Uterus (tissue), 4 donors: Measurements from ENCODE around the gene MTPN. TPM values are rescaled to one million over a fixed set of nuclear protein-coding genes. Genes with fewer than 3 reads are reported as not detected.

Experiments
- DNase-seq, 2 donors: peaks; one replicate each; pipeline ENCODE4 v3.0.0-alpha.2; 2019 to 2020
- H3K27ac ChIP-seq, 2 donors: fragments of 200-600 bp; sonication (generic); 1 replicate in 1 of 2; 2 replicates in 1 of 2; pipeline ENCODE4 v1.5.1; 2016 to 2018
- H3K27me3 ChIP-seq, 2 donors: fragments of 200-600 bp; sonication (generic); one replicate each; pipeline ENCODE4 v1.5.1; 2018 to 2019; ENCODE audit warnings: control low read depth in 1 of 2
- H3K36me3 ChIP-seq, 2 donors: fragments of 200-600 bp; sonication (generic); one replicate each; pipeline ENCODE4 v1.5.1; 2019; ENCODE audit warnings: control low read depth in 1 of 2
- H3K4me1 ChIP-seq, 2 donors: fragments of 200-600 bp; sonication (generic); one replicate each; pipeline ENCODE4 v1.5.1; 2018 to 2019; ENCODE audit warnings: control low read depth in 1 of 2
- H3K4me3 ChIP-seq, 2 donors: fragments of 200-600 bp; sonication (generic); 1 replicate in 1 of 2; 2 replicates in 1 of 2; pipeline ENCODE4 v1.5.1; 2018 to 2019; ENCODE audit warnings: mild to moderate bottlenecking in 1 of 2
- H3K9me3 ChIP-seq, 2 donors: fragments of 200-600 bp; sonication (generic); one replicate each; pipeline ENCODE4 v1.5.1; 2019; ENCODE audit warnings: control low read depth in 1 of 2
- POLR2A ChIP-seq, 2 donors: fragments of 450-650 bp; IDR thresholded peaks; one replicate each; pipeline ENCODE4 v1.6.1; 2016; ENCODE audit warnings: antibody characterized with exemption in 2 of 2, mild to moderate bottlenecking in 1 of 2, moderate library complexity in 1 of 2
- intact Hi-C: fragments of 100-400 bp; cut with DNase I; formaldehyde crosslinking; loops from one replicate; pipeline ENCODE4 v1.15.1; 2023; ENCODE audit warnings: low total_unique reads
- total RNA-seq, 4 donors: library from RNA; depleted of rRNA in 3 of 4; stranded (reverse); fragments of >200 nt in 3 of 4; gene quantifications; one replicate each; pipeline versions ENCODE4 v1.1.0 to v1.2.4, GENCODE V29; 2014 to 2023
- TF ChIP-seq, protein P1 (sequence below), 4 experiments: fragments of 200-600 bp in 2 of 4; fragments of 450-650 bp in 2 of 4; sonication (generic) in 2 of 4; IDR thresholded peaks; one replicate each; pipeline ENCODE4 v1.5.1; 2016 to 2019; ENCODE audit warnings: antibody characterized with exemption in 4 of 4, mild to moderate bottlenecking in 2 of 4, moderate library complexity in 1 of 4
- donor health status: DM: yes; HTN: yes; CAD: no.

The MTPN gene
- total RNA-seq, 4 donors from 2014 or later: 53.8 to 125 (median 76.8) TPM

DNA sequence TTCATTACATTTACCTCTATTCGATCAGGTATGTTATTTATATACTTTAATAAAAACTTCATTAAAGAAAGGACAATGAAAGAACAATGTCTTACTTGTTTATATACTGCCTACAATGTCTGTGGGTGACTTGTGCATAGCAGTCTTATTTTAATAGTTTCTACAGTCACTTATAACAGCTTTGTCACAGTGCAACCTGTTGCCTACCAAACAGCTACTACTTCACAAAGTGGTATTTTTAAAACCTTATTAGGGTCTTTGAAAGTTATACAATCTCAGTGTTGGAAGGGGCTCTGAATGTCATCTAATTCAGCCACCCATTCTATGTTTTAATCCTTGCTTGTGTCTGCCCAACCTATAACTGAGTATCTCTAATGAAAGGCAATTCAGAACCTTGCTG, 19.0 kb downstream of the MTPN start:
- Histone ChIP-seq H3K4me3 (no peak overlapping the region), H3K27ac (no peak overlapping the region), H3K36me3 (no peaks in the 10 kb centered on the region), H3K9me3 (no peaks in the 10 kb centered on the region), H3K27me3 (no peaks in the 10 kb centered on the region), H3K4me1 (no peaks in the 10 kb centered on the region)
- no peak for DNase-seq
- no peak for TF ChIP-seq POLR2A (IDR thresholded peaks at IDR 0.05)
- TF ChIP-seq, protein P1, sequence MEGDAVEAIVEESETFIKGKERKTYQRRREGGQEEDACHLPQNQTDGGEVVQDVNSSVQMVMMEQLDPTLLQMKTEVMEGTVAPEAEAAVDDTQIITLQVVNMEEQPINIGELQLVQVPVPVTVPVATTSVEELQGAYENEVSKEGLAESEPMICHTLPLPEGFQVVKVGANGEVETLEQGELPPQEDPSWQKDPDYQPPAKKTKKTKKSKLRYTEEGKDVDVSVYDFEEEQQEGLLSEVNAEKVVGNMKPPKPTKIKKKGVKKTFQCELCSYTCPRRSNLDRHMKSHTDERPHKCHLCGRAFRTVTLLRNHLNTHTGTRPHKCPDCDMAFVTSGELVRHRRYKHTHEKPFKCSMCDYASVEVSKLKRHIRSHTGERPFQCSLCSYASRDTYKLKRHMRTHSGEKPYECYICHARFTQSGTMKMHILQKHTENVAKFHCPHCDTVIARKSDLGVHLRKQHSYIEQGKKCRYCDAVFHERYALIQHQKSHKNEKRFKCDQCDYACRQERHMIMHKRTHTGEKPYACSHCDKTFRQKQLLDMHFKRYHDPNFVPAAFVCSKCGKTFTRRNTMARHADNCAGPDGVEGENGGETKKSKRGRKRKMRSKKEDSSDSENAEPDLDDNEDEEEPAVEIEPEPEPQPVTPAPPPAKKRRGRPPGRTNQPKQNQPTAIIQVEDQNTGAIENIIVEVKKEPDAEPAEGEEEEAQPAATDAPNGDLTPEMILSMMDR (IDR thresholded peaks at IDR 0.05): no peak
- intact Hi-C loops: no loop called here

DNA sequence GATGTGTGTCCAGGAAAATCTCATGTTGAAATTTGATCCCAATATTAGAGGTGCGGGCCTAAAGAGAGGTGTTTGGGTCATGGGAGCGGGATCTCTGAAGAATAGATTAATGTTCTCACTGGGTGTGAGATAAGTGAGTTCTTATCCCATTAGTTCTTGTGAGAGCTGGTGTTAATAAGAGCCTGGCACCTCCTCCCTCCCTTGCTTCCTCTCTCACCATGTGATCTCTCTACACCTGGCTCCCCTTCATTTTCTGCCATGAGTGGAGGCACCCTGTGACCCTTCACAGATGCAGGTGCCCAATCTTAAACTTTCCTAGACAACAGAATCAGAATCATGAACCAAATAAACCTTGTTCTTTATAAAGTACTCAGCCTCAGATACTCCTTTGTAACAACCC, 19.5 kb downstream of the MTPN start:
- intact Hi-C loops: no loop called here
- Histone ChIP-seq H3K36me3 (no peaks in the 10 kb centered on the region), H3K9me3 (no peaks in the 10 kb centered on the region), H3K4me3 (no peak overlapping the region), H3K4me1 (no peaks in the 10 kb centered on the region), H3K27ac (no peak overlapping the region), H3K27me3 (no peaks in the 10 kb centered on the region)
- no peak for DNase-seq
- TF ChIP-seq, protein P1 (IDR thresholded peaks at IDR 0.05): no peak
- no peak for TF ChIP-seq POLR2A (IDR thresholded peaks at IDR 0.05)

DNA sequence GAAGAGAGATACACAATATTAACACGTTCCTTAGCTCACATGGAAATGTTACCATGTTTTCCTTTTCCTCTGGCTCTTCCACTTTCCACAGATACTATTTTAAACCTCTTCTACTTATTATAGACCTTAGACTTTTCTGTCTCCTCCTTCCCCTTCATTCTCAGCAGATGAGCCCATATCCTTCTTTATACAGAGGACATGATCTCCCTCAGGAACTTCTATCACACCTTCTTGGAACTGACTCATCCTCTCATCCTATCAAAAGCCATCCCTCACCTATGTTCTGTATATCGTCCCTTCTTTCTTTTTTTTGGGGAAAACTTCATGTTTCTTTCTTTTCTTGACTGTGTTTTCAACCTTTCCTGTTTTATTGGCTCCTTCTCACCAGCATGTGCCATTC, 20.8 kb downstream of the MTPN start:
- H3K4me1 ChIP-seq: no peaks in the 10 kb centered on the region
- no peaks in the 10 kb centered on the region for H3K27me3 ChIP-seq
- no peak overlapping the region for H3K4me3 ChIP-seq
- TF ChIP-seq POLR2A (IDR thresholded peaks at IDR 0.05): no peak
- TF ChIP-seq, protein P1 (IDR thresholded peaks at IDR 0.05): no peak
- no peak overlapping the region for H3K27ac ChIP-seq
- intact Hi-C loops: no loop called here
- H3K36me3 ChIP-seq: no peaks in the 10 kb centered on the region
- H3K9me3 ChIP-seq: no peaks in the 10 kb centered on the region
- DNase-seq: no peak

DNA sequence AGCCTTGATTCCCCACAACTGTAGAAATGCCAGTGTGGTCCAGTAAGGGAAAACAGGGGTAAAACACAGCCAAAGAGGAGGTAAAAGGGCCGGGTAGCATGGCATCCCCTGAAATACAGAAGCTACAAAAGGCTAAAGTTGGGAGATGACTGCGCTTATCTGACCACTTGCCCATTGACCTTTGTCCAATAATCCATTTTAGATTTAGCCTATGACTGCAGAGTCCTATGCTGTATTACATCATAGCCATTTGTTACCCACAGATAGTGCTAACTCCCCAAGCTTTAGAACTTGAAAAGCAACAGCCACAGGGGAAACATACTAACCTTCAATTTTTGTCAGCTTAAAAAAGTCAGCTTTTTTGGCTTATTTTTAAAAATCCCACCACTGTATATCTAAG, 26.2 kb downstream of the MTPN start:
- H3K27me3 ChIP-seq: no peaks in the 10 kb centered on the region

DNA sequence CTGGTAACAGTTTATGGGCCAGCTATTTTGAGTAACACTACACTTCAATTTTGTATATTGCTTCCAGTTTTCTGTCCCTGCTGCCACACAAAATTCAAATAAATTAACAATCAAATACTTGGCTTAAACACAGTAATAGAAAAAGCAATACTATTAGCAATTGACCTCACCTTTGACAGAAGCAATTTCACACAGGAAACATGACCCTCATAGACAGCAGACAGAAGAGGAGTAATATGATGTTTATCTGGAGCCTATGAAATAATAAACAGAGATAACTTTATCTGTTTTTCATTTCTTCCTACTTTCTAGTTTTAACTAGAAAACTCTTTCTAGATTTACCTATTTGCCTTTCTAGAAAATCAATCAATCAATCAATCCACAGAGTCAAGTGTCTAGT, 26.7 kb downstream of the MTPN start:
- intact Hi-C loops: no loop called here
- TF ChIP-seq, protein P1 (IDR thresholded peaks at IDR 0.05): no peak
- TF ChIP-seq POLR2A (IDR thresholded peaks at IDR 0.05): no peak
- Histone ChIP-seq H3K27ac (no peak overlapping the region), H3K36me3 (no peaks in the 10 kb centered on the region), H3K27me3 (no peaks in the 10 kb centered on the region), H3K4me1 (no peaks in the 10 kb centered on the region), H3K9me3 (no peaks in the 10 kb centered on the region), H3K4me3 (no peak overlapping the region)
- DNase-seq: no peak

More for the DNA sequence above, 26.2 kb downstream of the MTPN start:
- intact Hi-C loops: no loop called here
- DNase-seq: no peak
- no peaks in the 10 kb centered on the region for H3K36me3 ChIP-seq
- H3K4me3 ChIP-seq: no peak overlapping the region
- TF ChIP-seq, protein P1 (IDR thresholded peaks at IDR 0.05): no peak
- TF ChIP-seq POLR2A (IDR thresholded peaks at IDR 0.05): no peak
- no peaks in the 10 kb centered on the region for H3K4me1 ChIP-seq
- H3K9me3 ChIP-seq: no peaks in the 10 kb centered on the region
- H3K27ac ChIP-seq: no peak overlapping the region
